ENCODE data around the gene LPCAT3. TPM values are rescaled to one million over a fixed set of nuclear protein-coding genes. Genes with fewer than 3 reads are reported as not detected.
"Not testable (repeated sequence)": the region's sequence is repeated elsewhere in the genome, so short reads cannot be mapped to it uniquely, and the experiment has no call there.

LPCAT3 gene
- total RNA-seq, 1 donor from 2014 or later = 14.6 TPM

DNA sequence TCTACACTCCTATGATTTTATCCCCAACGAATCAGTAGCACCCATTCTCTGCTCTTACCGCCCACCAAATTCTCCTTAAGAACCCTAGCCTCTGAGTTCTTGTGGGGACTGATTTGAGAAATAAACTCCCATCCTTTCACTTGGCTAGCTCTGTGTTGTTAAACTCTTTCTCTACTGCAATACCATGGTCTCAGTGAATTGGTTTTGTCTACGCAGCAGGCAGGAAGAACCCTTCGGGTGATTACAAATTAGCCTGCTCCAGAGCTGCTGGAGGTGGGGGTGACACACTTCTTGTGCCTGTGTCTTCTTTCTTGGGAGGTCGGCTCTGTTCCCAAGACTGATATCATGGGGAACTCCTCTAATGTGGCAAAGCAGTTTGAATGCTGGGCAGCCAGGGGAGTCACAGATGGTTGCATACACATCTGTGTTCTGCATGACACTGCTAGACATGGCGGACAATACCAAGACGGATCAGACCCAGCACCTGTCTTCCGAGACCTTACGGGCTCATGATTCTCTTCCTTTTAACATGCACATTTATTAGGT is 40.6 kb upstream of the LPCAT3 start:
- H3K4me1 ChIP-seq (ENCODE audit: control insufficient read depth in 3 of 3, insufficient read depth in 3 of 3, low read length in 3 of 3) = peaks cover 19 to 35% (median 26%) of the 10 kb centered on the region in 3 donors
- H3K9me3 ChIP-seq (ENCODE audit: control insufficient read depth in 3 of 3, low read length in 3 of 3) = no peaks in the 10 kb centered on the region
- H3K36me3 ChIP-seq (ENCODE audit: control insufficient read depth in 3 of 3, insufficient read depth in 3 of 3, low read length in 3 of 3) = peaks cover 0 to 13% (median 7%) of the 10 kb centered on the region in 3 donors
- no peaks in the 10 kb centered on the region for H3K27me3 ChIP-seq (ENCODE audit: control insufficient read depth in 3 of 3, insufficient read depth in 3 of 3, low read length in 3 of 3)
- H3K4me3 ChIP-seq (ENCODE audit: low read length in 3 of 3) = no peak overlapping the region
- no peak overlapping the region for H3K9ac ChIP-seq (ENCODE audit: low read depth in 1 of 3, low read length in 3 of 3)
- no peak overlapping the region for H3K27ac ChIP-seq (ENCODE audit: low read depth, low read length)

DNA sequence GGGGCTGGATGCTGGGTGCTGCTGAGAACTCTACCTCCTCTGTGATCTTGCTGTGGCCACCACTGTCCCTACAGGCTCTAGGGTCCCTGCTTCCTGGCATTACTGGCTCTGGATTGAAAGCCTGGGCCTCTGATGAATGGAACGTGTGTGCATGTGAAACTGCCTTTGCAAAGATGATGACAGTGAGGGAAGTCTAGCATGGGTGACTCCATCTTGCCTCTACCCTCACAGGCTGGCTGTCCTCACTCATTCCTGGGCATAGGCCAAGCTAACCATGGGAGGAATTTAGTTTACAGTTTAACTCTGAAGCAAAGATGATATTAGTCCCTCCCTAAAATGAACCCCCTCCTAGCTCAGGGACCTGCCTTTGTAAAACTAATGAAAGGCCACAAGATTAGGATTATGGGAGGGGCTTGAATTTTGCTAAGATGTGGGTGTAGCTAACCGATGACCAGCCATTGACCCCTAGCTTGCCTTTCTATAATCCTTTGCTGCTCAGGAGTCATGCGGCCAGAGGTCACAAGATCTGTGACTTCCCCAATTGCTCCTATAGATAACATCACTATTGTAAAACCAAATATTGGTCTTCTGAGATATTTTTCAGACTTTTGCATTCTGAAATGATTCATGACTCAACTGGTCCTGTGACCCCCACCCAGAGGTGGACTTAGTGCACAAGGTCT is 40.0 kb upstream of the LPCAT3 start:
- Histone ChIP-seq H3K4me1 (ENCODE audit: control insufficient read depth in 3 of 3, insufficient read depth in 3 of 3, low read length in 3 of 3) (peaks cover 19 to 35% (median 26%) of the 10 kb centered on the region in 3 donors), H3K4me3 (ENCODE audit: low read length in 3 of 3) (no peak overlapping the region), H3K9me3 (ENCODE audit: control insufficient read depth in 3 of 3, low read length in 3 of 3) (no peaks in the 10 kb centered on the region), H3K36me3 (ENCODE audit: control insufficient read depth in 3 of 3, insufficient read depth in 3 of 3, low read length in 3 of 3) (peaks cover 0 to 7% (median 4%) of the 10 kb centered on the region in 3 donors), H3K27ac (ENCODE audit: low read depth, low read length) (no peak overlapping the region), H3K9ac (ENCODE audit: low read depth in 1 of 3, low read length in 3 of 3) (no peak overlapping the region), H3K27me3 (ENCODE audit: control insufficient read depth in 3 of 3, insufficient read depth in 3 of 3, low read length in 3 of 3) (no peaks in the 10 kb centered on the region)

DNA sequence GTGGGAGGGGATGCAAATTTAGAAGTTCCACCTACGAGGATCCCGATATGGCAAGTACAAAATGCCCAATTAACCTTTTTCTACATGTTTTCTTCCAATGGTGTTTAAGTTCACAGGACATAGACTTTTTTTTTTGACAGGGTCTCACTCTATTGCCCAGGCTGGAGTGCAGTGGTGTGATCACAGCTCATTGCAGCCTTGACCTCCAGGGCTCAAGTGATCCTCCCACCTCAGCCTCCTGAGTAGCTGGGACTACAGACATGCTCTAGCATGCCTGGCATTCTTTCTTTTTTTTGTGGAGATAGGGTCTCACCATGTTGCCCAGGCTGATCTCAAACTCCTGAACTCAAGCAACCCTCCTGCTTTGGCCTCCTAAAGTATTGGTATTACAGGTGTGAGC is 37.5 kb upstream of the LPCAT3 start:
- not testable (repeated sequence) for H3K4me3 ChIP-seq (ENCODE audit: low read length in 3 of 3); H3K9me3 ChIP-seq (ENCODE audit: control insufficient read depth in 3 of 3, low read length in 3 of 3); H3K27ac ChIP-seq (ENCODE audit: low read depth, low read length); H3K36me3 ChIP-seq (ENCODE audit: control insufficient read depth in 3 of 3, insufficient read depth in 3 of 3, low read length in 3 of 3); H3K27me3 ChIP-seq (ENCODE audit: control insufficient read depth in 3 of 3, insufficient read depth in 3 of 3, low read length in 3 of 3); H3K9ac ChIP-seq (ENCODE audit: low read depth in 1 of 3, low read length in 3 of 3)
- peaks cover 7 to 14% (median 9%) of the 10 kb centered on the region in 3 donors for H3K4me1 ChIP-seq (ENCODE audit: control insufficient read depth in 3 of 3, insufficient read depth in 3 of 3, low read length in 3 of 3)

DNA sequence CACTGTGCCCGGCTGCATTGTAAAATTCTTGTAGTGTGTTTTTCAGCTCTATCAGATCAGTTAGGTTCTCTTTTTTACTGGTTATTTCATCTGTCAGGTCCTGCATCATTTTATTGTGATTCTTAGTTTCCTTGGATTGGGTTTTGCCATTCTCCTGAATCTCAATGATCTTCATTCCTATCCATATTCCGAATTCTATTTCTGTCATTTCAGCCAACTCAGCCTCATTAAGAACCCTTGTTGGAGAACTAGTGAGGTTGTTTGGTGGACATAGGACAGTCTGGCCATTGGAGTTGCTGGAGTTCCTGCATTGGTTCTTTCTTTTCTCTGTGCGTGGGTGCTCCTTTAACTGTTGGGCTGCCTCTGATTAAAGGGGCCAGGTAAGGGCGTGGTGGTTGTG is 36.6 kb upstream of the LPCAT3 start:
- no peaks in the 10 kb centered on the region for H3K9me3 ChIP-seq (ENCODE audit: control insufficient read depth in 3 of 3, low read length in 3 of 3)
- H3K27me3 ChIP-seq (ENCODE audit: control insufficient read depth in 3 of 3, insufficient read depth in 3 of 3, low read length in 3 of 3) = no peaks in the 10 kb centered on the region
- peaks cover 3 to 7% (median 4%) of the 10 kb centered on the region in 3 donors for H3K4me1 ChIP-seq (ENCODE audit: control insufficient read depth in 3 of 3, insufficient read depth in 3 of 3, low read length in 3 of 3)
- H3K36me3 ChIP-seq (ENCODE audit: control insufficient read depth in 3 of 3, insufficient read depth in 3 of 3, low read length in 3 of 3) = no peaks in the 10 kb centered on the region
- H3K4me3 ChIP-seq (ENCODE audit: low read length in 3 of 3) = no peak overlapping the region
- no peak overlapping the region for H3K9ac ChIP-seq (ENCODE audit: low read depth in 1 of 3, low read length in 3 of 3)
- no peak overlapping the region for H3K27ac ChIP-seq (ENCODE audit: low read depth, low read length)

DNA sequence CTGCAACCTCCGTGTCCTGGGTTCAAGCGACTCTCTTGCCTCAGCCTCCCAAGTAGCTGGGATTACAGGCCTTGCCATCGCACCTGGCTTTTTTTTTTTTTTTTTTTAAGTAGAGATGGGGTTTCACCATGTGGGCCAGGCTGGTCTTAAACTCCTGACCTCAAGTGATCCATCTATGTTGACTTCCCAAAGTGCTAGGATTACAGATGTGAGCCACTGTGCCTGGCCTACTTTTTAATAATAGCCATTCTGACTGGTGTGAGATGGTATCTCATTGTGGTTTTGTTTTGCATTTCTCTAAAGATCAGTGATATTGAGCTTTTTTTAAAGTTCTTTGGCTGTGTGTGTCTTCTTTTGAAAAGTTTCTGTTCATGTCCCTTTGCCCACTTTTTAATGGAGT is 31.7 kb upstream of the LPCAT3 start:
- H3K9me3 ChIP-seq (ENCODE audit: control insufficient read depth in 3 of 3, low read length in 3 of 3); H3K4me3 ChIP-seq (ENCODE audit: low read length in 3 of 3); H3K27me3 ChIP-seq (ENCODE audit: control insufficient read depth in 3 of 3, insufficient read depth in 3 of 3, low read length in 3 of 3); H3K9ac ChIP-seq (ENCODE audit: low read depth in 1 of 3, low read length in 3 of 3); H3K27ac ChIP-seq (ENCODE audit: low read depth, low read length); H3K36me3 ChIP-seq (ENCODE audit: control insufficient read depth in 3 of 3, insufficient read depth in 3 of 3, low read length in 3 of 3): not testable (repeated sequence)
- peaks cover 3 to 14% (median 7%) of the 10 kb centered on the region in 3 donors for H3K4me1 ChIP-seq (ENCODE audit: control insufficient read depth in 3 of 3, insufficient read depth in 3 of 3, low read length in 3 of 3)

DNA sequence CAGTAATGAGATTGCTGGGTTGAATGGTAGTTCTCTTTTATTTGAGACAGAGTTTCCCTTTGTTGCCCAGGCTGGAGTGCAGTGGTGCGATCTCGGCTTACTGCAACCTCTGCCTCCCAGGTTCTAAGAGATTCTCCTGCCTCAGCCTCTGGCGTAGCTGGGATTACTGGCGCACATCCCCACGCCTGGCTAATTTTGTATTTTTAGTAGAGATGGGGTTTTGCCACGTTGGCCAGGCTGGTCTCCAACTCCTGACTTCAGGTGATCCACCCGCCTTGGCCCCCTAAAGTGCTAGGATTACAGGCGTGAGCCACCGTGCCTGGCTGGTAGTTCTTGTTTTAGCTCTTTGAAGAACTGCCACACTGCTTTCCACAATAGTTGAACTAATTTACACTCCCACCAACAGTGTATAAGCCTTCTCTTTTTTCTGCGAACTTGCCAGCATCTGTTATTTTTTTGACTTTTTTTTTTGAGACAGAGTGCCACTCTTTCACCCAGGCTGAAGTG is 31.2 kb upstream of the LPCAT3 start:
- not testable (repeated sequence) for H3K9me3 ChIP-seq (ENCODE audit: control insufficient read depth in 3 of 3, low read length in 3 of 3); H3K4me3 ChIP-seq (ENCODE audit: low read length in 3 of 3); H3K27ac ChIP-seq (ENCODE audit: low read depth, low read length); H3K27me3 ChIP-seq (ENCODE audit: control insufficient read depth in 3 of 3, insufficient read depth in 3 of 3, low read length in 3 of 3); H3K9ac ChIP-seq (ENCODE audit: low read depth in 1 of 3, low read length in 3 of 3); H3K36me3 ChIP-seq (ENCODE audit: control insufficient read depth in 3 of 3, insufficient read depth in 3 of 3, low read length in 3 of 3)
- H3K4me1 ChIP-seq (ENCODE audit: control insufficient read depth in 3 of 3, insufficient read depth in 3 of 3, low read length in 3 of 3) = peaks cover 3 to 14% (median 7%) of the 10 kb centered on the region in 3 donors

DNA sequence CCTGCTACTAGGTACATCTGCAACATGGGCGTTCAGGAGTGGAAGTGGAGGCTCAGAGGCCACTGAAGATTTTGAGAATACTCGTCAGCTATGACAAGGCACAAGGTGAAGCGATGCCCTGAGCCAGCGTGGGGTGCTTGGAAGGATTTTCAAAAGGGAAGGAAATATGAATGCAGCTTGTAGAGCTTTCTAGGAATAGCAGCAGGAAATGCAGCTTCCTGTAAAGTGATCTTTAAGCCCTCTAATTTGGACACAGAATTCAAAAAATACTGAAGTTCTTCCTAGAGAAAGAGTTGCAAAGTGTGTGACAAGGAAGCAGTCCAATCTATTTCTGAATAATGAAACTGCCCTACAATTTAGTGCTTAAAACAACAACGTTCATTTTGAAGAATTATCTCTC is 29.0 kb upstream of the LPCAT3 start:
- H3K27me3 ChIP-seq (ENCODE audit: control insufficient read depth in 3 of 3, insufficient read depth in 3 of 3, low read length in 3 of 3) = no peaks in the 10 kb centered on the region
- H3K4me3 ChIP-seq (ENCODE audit: low read length in 3 of 3) = no peak overlapping the region
- H3K27ac ChIP-seq (ENCODE audit: low read depth, low read length) = no peak overlapping the region
- no peaks in the 10 kb centered on the region for H3K36me3 ChIP-seq (ENCODE audit: control insufficient read depth in 3 of 3, insufficient read depth in 3 of 3, low read length in 3 of 3)
- no peak overlapping the region for H3K9ac ChIP-seq (ENCODE audit: low read depth in 1 of 3, low read length in 3 of 3)
- H3K9me3 ChIP-seq (ENCODE audit: control insufficient read depth in 3 of 3, low read length in 3 of 3) = no peaks in the 10 kb centered on the region
- peaks cover 3 to 14% (median 7%) of the 10 kb centered on the region in 3 donors for H3K4me1 ChIP-seq (ENCODE audit: control insufficient read depth in 3 of 3, insufficient read depth in 3 of 3, low read length in 3 of 3)

DNA sequence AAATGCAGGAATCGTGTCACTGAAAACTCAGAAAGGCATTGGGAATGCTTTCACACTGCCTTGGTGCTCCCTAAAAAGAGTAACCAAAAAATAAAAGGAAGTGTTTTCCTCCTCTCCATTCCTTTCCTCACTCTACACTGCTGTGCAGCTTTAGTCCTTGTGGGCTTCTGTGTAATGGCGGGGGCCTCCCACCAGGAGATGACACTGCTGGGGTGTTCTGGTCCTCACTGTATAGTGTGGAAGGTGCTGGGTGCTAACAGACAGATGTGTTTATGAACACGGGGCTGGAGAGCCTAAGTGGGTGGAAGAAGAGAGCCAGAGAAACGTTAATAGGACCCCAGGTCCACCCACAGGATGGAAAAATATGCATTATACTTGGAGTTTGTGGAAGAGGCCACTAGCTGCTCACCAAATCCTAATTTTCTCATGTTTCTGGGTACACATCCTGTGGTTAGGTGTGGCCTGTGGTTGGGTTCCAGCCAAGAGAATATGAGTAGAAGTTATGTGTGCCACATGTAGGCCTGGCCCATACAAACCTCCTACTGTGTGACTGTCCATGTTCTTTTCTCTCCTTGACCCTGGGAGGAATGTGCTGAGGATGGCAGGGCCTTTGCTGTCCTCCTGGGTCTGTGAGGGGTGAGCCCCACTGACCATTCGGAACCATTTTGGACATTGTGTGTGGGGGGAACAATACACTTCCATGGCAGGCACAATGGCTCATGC is 28.3 kb upstream of the LPCAT3 start:
- no peak overlapping the region for H3K27ac ChIP-seq (ENCODE audit: low read depth, low read length)
- H3K9ac ChIP-seq (ENCODE audit: low read depth in 1 of 3, low read length in 3 of 3) = no peak overlapping the region
- H3K4me3 ChIP-seq (ENCODE audit: low read length in 3 of 3) = no peak overlapping the region
- H3K4me1 ChIP-seq (ENCODE audit: control insufficient read depth in 3 of 3, insufficient read depth in 3 of 3, low read length in 3 of 3) = peaks cover 3 to 14% (median 7%) of the 10 kb centered on the region in 3 donors
- no peaks in the 10 kb centered on the region for H3K36me3 ChIP-seq (ENCODE audit: control insufficient read depth in 3 of 3, insufficient read depth in 3 of 3, low read length in 3 of 3)
- H3K27me3 ChIP-seq (ENCODE audit: control insufficient read depth in 3 of 3, insufficient read depth in 3 of 3, low read length in 3 of 3) = no peaks in the 10 kb centered on the region
- H3K9me3 ChIP-seq (ENCODE audit: control insufficient read depth in 3 of 3, low read length in 3 of 3) = no peaks in the 10 kb centered on the region

DNA sequence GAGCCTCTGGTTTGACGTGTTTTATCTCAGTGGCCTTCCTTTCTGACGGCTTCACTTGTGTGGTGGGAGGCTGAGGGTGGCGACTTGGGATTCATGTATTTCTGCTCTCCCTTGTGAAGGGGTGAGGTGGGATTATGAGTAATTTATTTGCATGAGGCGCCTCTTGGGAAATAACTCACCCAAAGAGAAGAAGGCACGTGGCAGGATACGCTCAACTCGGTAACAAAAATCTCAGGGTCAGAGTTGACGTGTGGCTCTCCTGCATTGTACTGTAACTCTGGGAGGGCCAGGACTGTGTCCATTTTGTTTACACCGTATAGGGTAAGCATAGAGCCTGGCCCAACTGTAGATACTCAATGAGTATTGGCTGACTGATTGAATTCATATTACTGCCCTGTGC is 27.6 kb upstream of the LPCAT3 start:
- H3K9ac ChIP-seq (ENCODE audit: low read depth in 1 of 3, low read length in 3 of 3) = no peak overlapping the region
- no peaks in the 10 kb centered on the region for H3K36me3 ChIP-seq (ENCODE audit: control insufficient read depth in 3 of 3, insufficient read depth in 3 of 3, low read length in 3 of 3)
- no peak overlapping the region for H3K4me3 ChIP-seq (ENCODE audit: low read length in 3 of 3)
- H3K27ac ChIP-seq (ENCODE audit: low read depth, low read length) = no peak overlapping the region
- H3K27me3 ChIP-seq (ENCODE audit: control insufficient read depth in 3 of 3, insufficient read depth in 3 of 3, low read length in 3 of 3) = no peaks in the 10 kb centered on the region
- H3K9me3 ChIP-seq (ENCODE audit: control insufficient read depth in 3 of 3, low read length in 3 of 3) = no peaks in the 10 kb centered on the region
- H3K4me1 ChIP-seq (ENCODE audit: control insufficient read depth in 3 of 3, insufficient read depth in 3 of 3, low read length in 3 of 3) = peaks cover 3 to 14% (median 7%) of the 10 kb centered on the region in 3 donors

DNA sequence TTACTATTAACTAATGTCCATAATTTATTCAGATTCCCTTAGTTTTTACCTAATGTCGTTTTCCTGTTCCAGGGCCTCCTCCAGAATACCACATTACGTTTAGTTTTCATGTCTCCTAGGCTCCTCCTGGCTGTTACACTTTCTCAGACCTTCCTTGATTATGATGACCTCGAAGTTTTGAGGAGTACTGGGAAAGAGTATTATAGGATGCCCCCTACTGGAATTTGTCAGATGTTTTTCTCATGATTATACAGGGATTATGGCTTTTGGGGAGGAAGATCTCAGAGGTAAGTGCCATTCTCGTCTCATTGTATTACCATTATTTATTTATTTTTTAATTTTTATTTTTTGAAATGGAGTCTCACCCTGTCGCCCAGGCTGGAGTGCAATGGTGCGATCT is 24.6 kb upstream of the LPCAT3 start:
- H3K4me1 ChIP-seq (ENCODE audit: control insufficient read depth in 3 of 3, insufficient read depth in 3 of 3, low read length in 3 of 3) = peaks cover 0 to 5% (median 2%) of the 10 kb centered on the region in 3 donors
- H3K9ac ChIP-seq (ENCODE audit: low read depth in 1 of 3, low read length in 3 of 3) = no peak overlapping the region
- no peaks in the 10 kb centered on the region for H3K27me3 ChIP-seq (ENCODE audit: control insufficient read depth in 3 of 3, insufficient read depth in 3 of 3, low read length in 3 of 3)
- H3K4me3 ChIP-seq (ENCODE audit: low read length in 3 of 3) = no peak overlapping the region
- H3K36me3 ChIP-seq (ENCODE audit: control insufficient read depth in 3 of 3, insufficient read depth in 3 of 3, low read length in 3 of 3) = no peaks in the 10 kb centered on the region
- no peaks in the 10 kb centered on the region for H3K9me3 ChIP-seq (ENCODE audit: control insufficient read depth in 3 of 3, low read length in 3 of 3)
- no peak overlapping the region for H3K27ac ChIP-seq (ENCODE audit: low read depth, low read length)

Data from skeletal muscle tissue (tissue), 4 donors.